HepG2 (cell line): ENCODE data around the gene UTP4. TPM values are rescaled to one million over a fixed set of nuclear protein-coding genes. Genes with fewer than 3 reads are reported as not detected.

ENCODE experiments used
- BCL3 ChIP-seq: sonication (generic); formaldehyde crosslinking; IDR thresholded peaks from 2 replicates; pipeline ENCODE4 v1.5.1; 2020; ENCODE audit warnings: mild to moderate bottlenecking, missing genetic modification reagents, moderate library complexity
- CAMTA2 ChIP-seq: sonication (generic); formaldehyde crosslinking; IDR thresholded peaks from 2 replicates; pipeline ENCODE4 v1.4.0; 2020; ENCODE audit warnings: mild to moderate bottlenecking, missing genetic modification reagents, borderline replicate concordance
- FOXP4 ChIP-seq: sonication (generic); formaldehyde crosslinking; IDR thresholded peaks from 2 replicates; pipeline ENCODE4 v1.4.0; 2020; ENCODE audit warnings: missing genetic modification reagents
- PHF20 ChIP-seq: sonication (generic); formaldehyde crosslinking; IDR thresholded peaks from 2 replicates; pipeline ENCODE4 v1.5.0; 2020; ENCODE audit warnings: mild to moderate bottlenecking, missing genetic modification reagents
- PHF21A ChIP-seq: sonication (generic); formaldehyde crosslinking; IDR thresholded peaks from 2 replicates; pipeline ENCODE4 v1.5.0; 2020; ENCODE audit warnings: mild to moderate bottlenecking, missing genetic modification reagents
- RFXANK ChIP-seq: IDR thresholded peaks from 2 replicates; pipeline ENCODE4 v1.6.1; 2016
- SMARCC2 ChIP-seq: fragments of 450-650 bp; IDR thresholded peaks from 2 replicates; pipeline ENCODE4 v1.6.1; 2017; ENCODE audit warnings: antibody characterized with exemption, mild to moderate bottlenecking
- SRF ChIP-seq: IDR thresholded peaks from 2 replicates; pipeline ENCODE4 v1.6.1; 2011; ENCODE audit warnings: mild to moderate bottlenecking, low read depth, low read length, moderate library complexity
- ZHX2 ChIP-seq, 2 experiments: sonication (generic) in 1 of 2; formaldehyde crosslinking in 1 of 2; IDR thresholded peaks; 2 replicates each; pipeline versions ENCODE4 v1.6.1 to v1.9.0; 2014 to 2022; ENCODE audit warnings: antibody characterized with exemption in 1 of 2, borderline replicate concordance in 1 of 2, inconsistent platforms in 1 of 2, low read depth in 1 of 2, missing genetic modification reagents in 1 of 2
- ZNF12 ChIP-seq: sonication (generic); formaldehyde crosslinking; IDR thresholded peaks from 2 replicates; pipeline ENCODE4 v1.5.0; 2020; ENCODE audit warnings: missing genetic modification reagents
- ZNF446 ChIP-seq: sonication (generic); formaldehyde crosslinking; IDR thresholded peaks from 2 replicates; pipeline ENCODE4 v1.5.0; 2020; ENCODE audit warnings: mild to moderate bottlenecking, missing genetic modification reagents
- polyA plus RNA-seq, 8 experiments: library from polyadenylated mRNA; depleted of rRNA in 3 of 8; stranded (reverse) in 7 of 8; unstranded in 1 of 8; fragments of >200 nt; fragmentation: Illumina TruSeq in 4 of 8; extraction: Trizol in 4 of 8; gene quantifications; 2 replicates each; pipeline versions ENCODE4 v1.2.1 to v1.2.3, GENCODE V29; 2011 to 2016; ENCODE audit warnings: low read depth in 4 of 8, missing spikeins in 1 of 8, mixed read lengths in 1 of 8; ENCODE audit not compliant: insufficient read depth in 1 of 8
- total RNA-seq, 5 experiments: library from RNA; depleted of rRNA; stranded (reverse); fragments of >200 nt; fragmentation: Illumina TruSeq; extraction: Trizol; gene quantifications; 2 replicates each; pipeline ENCODE4 v1.2.3, GENCODE V29; 2016; ENCODE audit warnings: low read depth in 1 of 5
- TF ChIP-seq, protein P1 (sequence below): IDR thresholded peaks from 2 replicates; pipeline ENCODE4 v1.6.1; 2016; ENCODE audit warnings: missing genetic modification reagents, missing compliant biosample characterization
- TF ChIP-seq, protein P2 (sequence below): sonication (generic); formaldehyde crosslinking; conservative IDR thresholded peaks from 2 replicates; pipeline ENCODE4 v1.8.1; 2023; ENCODE audit warnings: missing genetic modification reagents
- TF ChIP-seq, protein P3 (sequence below): sonication (generic); formaldehyde crosslinking; conservative IDR thresholded peaks from 2 replicates; pipeline ENCODE4 v1.8.0; 2022; ENCODE audit warnings: missing genetic modification reagents

UTP4 gene
- total and polyA plus RNA-seq, 2 of the 13 experiments (the other 11 are each of a cell fraction or from before 2014, with no cell fraction given), result 30.0 to 85.8 TPM

- TF ChIP-seq ZHX2 (IDR thresholded peaks at IDR 0.05; ENCODE audit: low read depth) (peak; percentile 86), ZHX2 (CRISPR knock-in tag; IDR thresholded peaks at IDR 0.05; ENCODE audit: borderline replicate concordance) (no peak), RFXANK (no peak), CAMTA2 (CRISPR knock-in tag) (no peak; the same call in 1 of the 2 replicates), SMARCC2 (no peak), FOXP4 (CRISPR knock-in tag) (no peak; the same call in 1 of the 2 replicates), ZNF12 (no peak), ZNF446 (CRISPR knock-in tag) (no peak), SRF (no peak), PHF20 (CRISPR knock-in tag) (peak; percentile 87), BCL3 (CRISPR knock-in tag) (0 out of 2 replicates have a peak, but pooled peaks have one; percentile 26), PHF21A (CRISPR knock-in tag) (peak; percentile 58; the same call in 1 of the 2 replicates)
- TF ChIP-seq, protein P1, sequence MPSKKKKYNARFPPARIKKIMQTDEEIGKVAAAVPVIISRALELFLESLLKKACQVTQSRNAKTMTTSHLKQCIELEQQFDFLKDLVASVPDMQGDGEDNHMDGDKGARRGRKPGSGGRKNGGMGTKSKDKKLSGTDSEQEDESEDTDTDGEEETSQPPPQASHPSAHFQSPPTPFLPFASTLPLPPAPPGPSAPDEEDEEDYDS (CRISPR knock-in tag), result peak; percentile 47; the same call in 1 of the 2 replicates
- TF ChIP-seq, protein P2, sequence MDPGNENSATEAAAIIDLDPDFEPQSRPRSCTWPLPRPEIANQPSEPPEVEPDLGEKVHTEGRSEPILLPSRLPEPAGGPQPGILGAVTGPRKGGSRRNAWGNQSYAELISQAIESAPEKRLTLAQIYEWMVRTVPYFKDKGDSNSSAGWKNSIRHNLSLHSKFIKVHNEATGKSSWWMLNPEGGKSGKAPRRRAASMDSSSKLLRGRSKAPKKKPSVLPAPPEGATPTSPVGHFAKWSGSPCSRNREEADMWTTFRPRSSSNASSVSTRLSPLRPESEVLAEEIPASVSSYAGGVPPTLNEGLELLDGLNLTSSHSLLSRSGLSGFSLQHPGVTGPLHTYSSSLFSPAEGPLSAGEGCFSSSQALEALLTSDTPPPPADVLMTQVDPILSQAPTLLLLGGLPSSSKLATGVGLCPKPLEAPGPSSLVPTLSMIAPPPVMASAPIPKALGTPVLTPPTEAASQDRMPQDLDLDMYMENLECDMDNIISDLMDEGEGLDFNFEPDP (CRISPR knock-in tag), result 0 out of 2 replicates have a peak, but pooled peaks have one; percentile 67
- TF ChIP-seq, protein P3, sequence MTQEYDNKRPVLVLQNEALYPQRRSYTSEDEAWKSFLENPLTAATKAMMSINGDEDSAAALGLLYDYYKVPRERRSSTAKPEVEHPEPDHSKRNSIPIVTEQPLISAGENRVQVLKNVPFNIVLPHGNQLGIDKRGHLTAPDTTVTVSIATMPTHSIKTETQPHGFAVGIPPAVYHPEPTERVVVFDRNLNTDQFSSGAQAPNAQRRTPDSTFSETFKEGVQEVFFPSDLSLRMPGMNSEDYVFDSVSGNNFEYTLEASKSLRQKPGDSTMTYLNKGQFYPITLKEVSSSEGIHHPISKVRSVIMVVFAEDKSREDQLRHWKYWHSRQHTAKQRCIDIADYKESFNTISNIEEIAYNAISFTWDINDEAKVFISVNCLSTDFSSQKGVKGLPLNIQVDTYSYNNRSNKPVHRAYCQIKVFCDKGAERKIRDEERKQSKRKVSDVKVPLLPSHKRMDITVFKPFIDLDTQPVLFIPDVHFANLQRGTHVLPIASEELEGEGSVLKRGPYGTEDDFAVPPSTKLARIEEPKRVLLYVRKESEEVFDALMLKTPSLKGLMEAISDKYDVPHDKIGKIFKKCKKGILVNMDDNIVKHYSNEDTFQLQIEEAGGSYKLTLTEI (CRISPR knock-in tag), result no peak
Observed at GRCh38 chr16:69132424-69133252, at the start of gene UTP4, which contains the start of gene CHTF8 (continued).
